Activated CD4-positive, alpha-beta T cell treated with anti-CD3 and anti-CD28 coated beads, Interleukin-10, Interleukin-2, amounts not matched to agents 100 ng/mL and 50 ng/mL, durations not matched to agents 16 hours and 8 hours (primary cell): Measurements from ENCODE around the gene PDXK.

Source experiments
- DNase-seq: peaks from one replicate; pipeline ENCODE4 v3.0.0-alpha.2; 2020

Gene PDXK

DNA sequence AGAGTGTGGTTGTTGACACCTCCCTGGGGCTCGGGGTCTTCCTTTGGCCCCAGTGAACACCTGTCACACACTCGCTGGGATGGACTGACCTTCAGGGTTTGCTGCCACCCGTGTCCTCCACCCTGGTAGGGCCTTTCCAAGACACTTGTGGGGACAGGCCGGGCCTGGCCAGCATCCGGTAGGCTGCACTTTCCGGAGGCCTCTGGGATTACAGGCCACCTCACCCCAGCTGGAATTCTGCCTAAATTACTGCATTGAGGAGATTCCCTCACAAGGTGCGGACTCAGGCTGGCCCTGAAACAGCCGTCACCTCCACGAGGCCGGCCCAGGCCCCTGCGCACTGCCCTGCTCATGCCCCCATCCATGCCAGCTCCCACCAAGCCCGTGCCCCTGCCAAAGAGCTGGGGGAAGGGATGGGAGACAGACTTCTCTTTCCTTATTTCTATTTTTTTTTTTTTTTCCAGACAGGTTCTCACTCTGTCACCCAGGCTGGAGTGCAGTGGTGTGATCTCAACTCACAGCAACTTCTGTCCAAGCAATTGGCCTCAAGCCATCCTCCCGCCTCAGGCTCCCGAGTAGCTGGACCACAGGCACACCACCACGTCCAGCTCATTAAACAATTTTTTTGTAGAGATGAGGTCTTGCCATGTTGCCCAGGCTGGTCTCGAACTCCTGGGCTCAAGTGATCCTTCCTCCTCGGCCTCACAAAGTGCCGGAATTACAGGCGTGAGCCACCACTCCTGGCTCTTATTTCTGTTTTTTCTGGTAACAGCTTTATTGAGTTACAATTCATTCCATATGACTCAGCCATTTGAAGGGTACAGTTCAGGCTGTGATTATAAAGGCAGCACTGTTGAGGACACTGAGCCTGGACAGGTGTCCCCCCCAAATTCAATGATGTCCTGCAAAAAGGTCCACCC lies 45.9 kb downstream of the PDXK start:
- DNase-seq: no peak

- DNase-seq: no peak
Measured at GRCh38 chr21:43766734-43767497, 48.0 kb downstream of the PDXK start.

DNA sequence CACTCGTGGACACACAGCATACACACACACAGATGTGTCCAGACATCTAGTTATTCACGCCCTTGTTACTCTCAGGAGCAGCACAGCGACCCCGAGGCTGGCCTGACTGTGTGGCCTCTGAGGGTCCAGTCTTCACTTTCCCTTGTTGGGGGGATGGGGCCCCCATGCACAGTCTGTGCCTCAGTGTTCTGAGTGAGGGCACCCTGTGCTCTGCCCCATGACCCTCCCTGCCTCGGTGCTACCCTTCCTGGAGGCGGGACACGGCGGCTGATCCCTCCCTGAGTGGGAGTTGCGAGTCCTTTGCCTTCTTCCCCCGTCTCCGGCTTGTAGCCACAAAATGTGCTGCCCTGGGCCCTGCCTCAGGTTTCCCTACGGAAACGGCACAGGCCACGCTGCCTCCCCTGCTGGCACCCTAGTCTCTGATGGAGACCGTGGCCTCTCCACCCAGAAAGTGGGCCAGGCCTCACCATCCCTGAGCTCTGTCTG lies 48.6 kb downstream of the PDXK start:
- DNase-seq: no peak

DNA sequence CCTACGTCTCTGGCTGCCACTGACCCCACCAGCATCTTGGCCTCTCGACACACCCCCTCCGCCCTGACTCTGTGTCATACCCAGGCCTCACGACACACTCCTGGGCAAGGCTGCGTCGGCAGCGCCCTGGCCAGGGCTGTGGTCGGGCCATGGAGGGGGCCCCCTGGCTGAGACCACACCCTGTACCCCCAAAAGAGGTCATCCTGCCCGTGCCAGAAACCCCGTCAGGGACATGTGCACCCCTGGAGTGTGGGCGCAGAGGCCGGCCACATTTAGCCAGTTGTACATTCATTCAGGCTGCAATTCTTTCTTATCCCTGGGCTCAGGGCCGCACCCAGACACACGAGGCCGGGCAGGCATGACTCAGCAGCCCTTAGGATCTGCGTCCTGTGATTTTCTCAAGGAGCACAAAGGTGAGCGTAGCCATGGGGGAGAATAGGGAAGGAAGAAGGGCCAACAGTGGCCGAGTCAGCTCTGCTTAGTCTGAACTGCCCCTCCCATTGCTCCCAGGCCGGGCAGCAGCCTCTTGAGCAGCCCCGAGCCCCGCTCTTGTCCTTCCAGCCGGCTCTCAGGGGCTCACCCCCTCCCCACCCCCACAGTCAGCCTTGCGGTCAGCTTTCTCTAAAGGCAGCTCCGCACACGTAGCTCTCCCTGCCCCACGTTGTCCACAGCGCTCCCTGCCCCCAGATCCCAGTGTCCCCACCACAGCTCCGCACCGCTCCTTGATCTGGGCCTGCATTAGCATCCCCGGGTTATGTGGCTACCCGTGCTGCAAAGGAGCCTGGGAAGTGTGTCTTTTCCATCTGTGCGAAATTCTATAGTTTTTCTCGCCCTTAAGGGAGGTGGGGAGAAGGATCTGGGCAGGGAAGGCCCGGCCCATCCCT lies 49.3 kb downstream of the PDXK start:
- no peak for DNase-seq

GRCh38 chr21:43768868-43769167 lies 49.9 kb downstream of the PDXK start:
- DNase-seq: no peak

DNA sequence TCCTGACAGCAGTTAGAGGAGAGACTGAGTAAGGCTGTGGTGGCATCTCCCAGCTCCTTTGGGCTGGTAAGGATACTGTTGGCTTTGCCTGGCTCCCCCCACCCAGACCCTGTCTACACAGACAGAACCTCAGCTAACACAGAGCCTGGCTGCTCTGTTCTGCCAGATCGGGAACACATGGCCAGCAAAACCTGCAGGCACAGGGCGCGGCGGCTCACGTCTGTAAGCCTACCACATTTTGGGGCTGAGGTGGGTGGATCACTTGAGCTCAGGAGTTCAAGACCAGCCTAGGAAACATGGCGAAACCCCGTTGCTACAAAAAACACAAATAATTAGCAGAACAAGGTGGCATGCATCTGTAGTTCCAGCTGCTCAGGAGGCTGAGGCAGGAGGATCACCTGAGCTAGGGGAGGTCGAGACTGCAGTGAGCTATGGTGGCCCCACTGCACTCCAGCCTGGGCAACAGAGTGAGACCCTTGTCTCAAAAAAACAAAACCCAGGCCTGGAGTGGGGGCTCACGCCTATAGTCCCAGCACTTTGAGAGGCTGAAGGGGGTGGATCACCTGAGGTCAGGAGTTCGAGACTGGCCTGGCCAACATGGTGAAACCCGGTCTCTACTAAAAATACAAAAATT lies 50.5 kb downstream of the PDXK start:
- DNase-seq: no peak

GRCh38 chr21:43770066-43770655 lies 51.2 kb downstream of the PDXK start:
- no peak for DNase-seq

DNA sequence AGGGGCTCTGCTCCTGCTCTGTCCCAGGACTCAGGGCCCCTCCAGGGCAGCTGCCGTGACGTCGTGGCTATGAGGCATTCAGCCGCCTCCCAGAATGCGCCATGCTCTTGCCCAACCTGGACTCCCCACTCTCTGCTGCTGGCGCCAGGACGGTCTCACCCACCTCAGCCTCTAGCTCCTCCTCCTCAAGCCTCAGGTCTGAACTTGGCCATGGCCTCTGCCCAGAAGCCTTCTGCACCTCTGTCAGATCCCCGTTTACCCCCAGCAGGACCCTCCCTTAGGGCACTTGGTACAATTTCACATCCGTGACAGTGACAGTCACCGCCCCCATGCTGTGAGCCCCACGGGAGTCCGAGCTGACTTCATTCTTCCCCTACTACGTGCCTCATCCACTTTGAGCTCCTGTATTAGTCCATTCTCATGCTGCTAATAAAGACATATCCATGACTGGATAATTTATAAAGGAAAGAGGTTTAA lies 52.3 kb downstream of the PDXK start:
- DNase-seq: no peak

DNA sequence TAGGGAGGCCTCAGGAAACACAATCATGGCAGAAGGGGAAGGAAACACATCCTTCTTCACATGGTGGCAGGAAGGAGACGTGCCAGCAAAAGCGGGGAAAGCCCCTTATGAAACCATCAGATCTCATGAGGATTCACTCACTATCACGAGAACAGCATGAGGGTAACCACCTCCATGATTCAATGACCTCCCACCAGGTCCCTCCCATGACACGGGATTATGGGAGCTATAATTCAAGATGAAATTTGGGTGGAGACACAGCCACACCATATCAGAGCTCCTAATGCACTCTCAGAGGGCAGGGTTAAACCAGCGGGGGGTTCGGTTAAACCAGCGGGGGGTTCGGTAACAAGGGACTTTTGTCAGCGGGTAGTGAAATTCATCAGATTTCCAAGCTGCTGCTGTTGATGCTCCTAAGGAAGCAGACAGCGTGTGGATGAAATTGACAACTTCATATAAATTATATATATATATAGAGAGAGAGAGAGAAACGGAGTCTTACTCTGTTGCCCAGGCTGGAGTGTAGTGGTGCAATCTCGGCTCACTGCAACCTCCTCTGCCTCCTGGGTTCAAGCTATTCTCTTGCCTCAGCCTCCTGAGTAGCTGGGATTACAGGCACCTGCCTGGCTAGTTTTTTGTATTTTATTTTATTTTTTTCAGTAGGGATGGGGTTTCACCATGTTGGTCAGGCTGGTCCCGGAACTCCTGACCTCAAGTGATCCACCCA lies 52.9 kb downstream of the PDXK start:
- no peak for DNase-seq

DNA sequence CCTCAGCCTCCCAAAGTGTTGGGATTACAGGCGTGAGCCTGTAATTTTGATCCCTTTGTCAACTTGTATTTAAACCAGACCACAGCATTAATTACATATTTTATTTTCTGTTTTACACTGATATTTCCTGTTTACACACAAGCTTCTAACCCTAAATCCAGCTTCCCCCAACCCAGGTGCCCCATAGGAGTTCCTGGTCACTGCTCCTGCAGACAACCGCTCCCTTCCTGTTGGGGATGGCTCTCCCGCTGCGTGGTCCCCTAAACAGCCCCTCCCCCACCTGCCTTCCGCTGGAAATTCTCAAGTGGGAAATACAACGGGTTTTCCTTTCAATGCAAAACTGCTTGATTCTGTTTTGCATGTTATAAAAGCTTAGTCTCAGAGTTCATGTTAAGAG lies 53.5 kb downstream of the PDXK start:
- DNase-seq: no peak

GRCh38 chr21:43774163-43774562 lies 55.2 kb downstream of the PDXK start:
- DNase-seq: no peak

GRCh38 chr21:43775190-43775589 lies 56.3 kb downstream of the PDXK start:
- no peak for DNase-seq

- DNase-seq: peak; percentile 87
Measured at GRCh38 chr21:43775795-43776430, 57.0 kb downstream of the PDXK start, which contains the start of gene CSTB. Gene CSTB, minus strand, starts transcription at chr21:43776308. Its CDS starts 39 bp downstream, at chr21:43776269.

- DNase-seq: no peak
Measured at GRCh38 chr21:43777953-43778352, 59.0 kb downstream of the PDXK start.

DNA sequence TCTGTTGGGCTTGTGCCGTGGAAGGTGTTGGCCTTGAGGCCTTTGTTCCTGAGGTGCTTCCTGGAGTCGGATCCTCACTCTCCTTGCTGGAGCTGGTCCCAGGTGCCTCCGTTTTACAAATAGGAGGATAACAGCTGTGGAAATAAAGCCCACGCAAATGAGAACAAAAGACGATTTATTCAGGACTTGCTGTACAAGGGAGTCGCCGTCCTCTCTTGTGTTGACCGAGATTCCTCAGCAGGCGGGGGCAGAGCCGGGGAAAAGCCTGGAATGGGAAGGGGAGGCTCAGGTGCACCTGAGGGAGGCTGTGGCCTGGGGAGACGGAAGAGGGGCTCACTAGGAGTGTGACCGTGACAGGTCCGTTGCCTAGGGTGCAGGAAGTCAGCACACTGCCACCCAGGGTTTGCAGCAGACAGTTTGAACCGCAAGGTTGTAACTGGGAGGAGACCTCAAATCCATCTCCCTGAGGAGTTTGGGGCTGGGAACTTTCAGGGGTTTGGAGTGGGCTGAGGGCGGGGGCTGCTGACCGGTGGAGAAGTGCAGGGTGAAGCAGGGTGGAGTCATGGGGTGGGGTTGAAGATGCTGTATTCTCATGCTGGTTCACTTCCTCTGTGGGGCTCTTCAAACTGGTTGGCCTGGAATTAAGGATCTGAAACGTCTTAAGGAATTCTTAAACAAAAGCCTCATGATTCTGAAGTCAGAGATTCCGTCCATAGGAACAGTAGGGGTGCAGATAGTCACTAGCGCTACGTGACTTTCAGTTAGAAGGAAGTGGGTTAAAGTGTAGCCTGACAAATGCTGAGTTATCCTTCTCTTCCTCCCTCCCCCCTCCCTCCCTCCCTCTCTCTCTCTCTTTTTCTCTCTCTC lies 59.8 kb downstream of the PDXK start:
- peak; percentile 48 for DNase-seq

DNA sequence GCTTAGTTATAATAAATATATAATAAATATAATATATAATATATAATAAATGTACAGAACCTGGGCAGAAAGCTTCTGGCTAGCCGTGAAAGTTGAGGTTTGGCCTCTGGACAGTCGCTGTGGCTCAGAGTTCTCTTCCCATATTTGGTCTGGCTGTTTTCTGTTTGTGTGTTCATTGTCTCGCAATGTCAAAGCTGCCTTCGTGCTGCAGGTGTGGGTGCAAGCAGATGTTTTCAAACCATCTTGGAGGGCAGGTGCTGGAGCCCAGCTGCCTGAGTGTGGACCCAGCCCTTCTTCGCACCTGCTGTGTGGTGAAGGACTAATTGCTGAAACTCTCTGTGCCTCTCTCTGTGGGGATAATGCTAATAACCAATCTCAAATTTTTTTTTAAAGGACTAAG lies 60.7 kb downstream of the PDXK start:
- DNase-seq: no peak

- no peak for DNase-seq
Measured at GRCh38 chr21:43781846-43782245, 62.9 kb downstream of the PDXK start.

GRCh38 chr21:43782431-43783097 lies 63.6 kb downstream of the PDXK start:
- peak; percentile 52 for DNase-seq

- DNase-seq: no peak
Measured at GRCh38 chr21:43783098-43783700, 64.3 kb downstream of the PDXK start.
